Neural progenitor cell (in vitro differentiated cells): ENCODE data around the gene PRLR.

Experiments
- EZH2 ChIP-seq: fragments of 200-600 bp; sonication (generic); IDR thresholded peaks from 2 replicates; pipeline ENCODE4 v1.6.1; 2017; ENCODE audit warnings: antibody characterized with exemption, mild to moderate bottlenecking, moderate library complexity
- EZH2phosphoT487 ChIP-seq: fragments of 200-600 bp; sonication (generic); IDR thresholded peaks from 2 replicates; pipeline ENCODE4 v1.6.1; 2017; ENCODE audit warnings: antibody characterized with exemption
- TF ChIP-seq, protein P1 (sequence below): fragments of 200-600 bp; sonication (generic); IDR thresholded peaks from 2 replicates; pipeline ENCODE4 v1.5.1; 2017; ENCODE audit warnings: antibody characterized with exemption, mild to moderate bottlenecking

DNA sequence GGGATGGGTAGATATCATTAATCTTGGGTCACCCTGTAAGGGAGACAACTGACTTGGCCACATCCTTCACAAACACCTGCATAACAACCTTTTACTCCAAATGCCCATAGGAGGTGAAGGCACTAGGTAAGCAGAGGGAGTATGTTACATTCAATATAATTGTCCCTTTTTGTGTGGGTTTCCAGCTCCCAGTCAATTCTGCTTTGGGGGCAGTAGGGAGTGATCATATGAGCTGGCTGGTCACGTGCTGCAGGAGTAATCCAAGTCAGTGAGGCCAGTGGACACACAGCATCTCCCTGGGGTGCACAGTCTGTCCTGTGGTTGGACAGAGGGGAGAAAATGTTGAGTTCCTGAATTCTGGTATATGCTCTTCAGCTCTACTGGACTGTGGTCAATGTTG lies 181.4 kb downstream of the PRLR start:
- TF ChIP-seq, protein P1, sequence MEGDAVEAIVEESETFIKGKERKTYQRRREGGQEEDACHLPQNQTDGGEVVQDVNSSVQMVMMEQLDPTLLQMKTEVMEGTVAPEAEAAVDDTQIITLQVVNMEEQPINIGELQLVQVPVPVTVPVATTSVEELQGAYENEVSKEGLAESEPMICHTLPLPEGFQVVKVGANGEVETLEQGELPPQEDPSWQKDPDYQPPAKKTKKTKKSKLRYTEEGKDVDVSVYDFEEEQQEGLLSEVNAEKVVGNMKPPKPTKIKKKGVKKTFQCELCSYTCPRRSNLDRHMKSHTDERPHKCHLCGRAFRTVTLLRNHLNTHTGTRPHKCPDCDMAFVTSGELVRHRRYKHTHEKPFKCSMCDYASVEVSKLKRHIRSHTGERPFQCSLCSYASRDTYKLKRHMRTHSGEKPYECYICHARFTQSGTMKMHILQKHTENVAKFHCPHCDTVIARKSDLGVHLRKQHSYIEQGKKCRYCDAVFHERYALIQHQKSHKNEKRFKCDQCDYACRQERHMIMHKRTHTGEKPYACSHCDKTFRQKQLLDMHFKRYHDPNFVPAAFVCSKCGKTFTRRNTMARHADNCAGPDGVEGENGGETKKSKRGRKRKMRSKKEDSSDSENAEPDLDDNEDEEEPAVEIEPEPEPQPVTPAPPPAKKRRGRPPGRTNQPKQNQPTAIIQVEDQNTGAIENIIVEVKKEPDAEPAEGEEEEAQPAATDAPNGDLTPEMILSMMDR: no peak
- TF ChIP-seq EZH2phosphoT487: no peak
- TF ChIP-seq EZH2: no peak
